GM13976 (cell line): ENCODE data around the gene PARD6B.
"Not testable (repeated sequence)": the region's sequence is repeated elsewhere in the genome, so short reads cannot be mapped to it uniquely, and the experiment has no call there.

Experiments
- DNase-seq: peaks from one replicate; pipeline ENCODE4 v3.0.0; 2012; ENCODE audit warnings: low spot score
- CTCF ChIP-seq: IDR thresholded peaks from 2 replicates; pipeline ENCODE4 v1.5.1; 2012; ENCODE audit warnings: borderline replicate concordance, mild to moderate bottlenecking; ENCODE audit not compliant: insufficient read depth; ENCODE audit errors: extremely low read depth, missing control alignments, control extremely low read depth
- in situ Hi-C: fragments of 300-500 bp; cut with MboI; formaldehyde crosslinking; loops from one replicate; pipeline ENCODE4 v1.12.0; 2022; ENCODE audit warnings: low sequenced_read_pairs, mixed read lengths, inconsistent platforms; ENCODE audit not compliant: unreplicated experiment

PARD6B gene

DNA sequence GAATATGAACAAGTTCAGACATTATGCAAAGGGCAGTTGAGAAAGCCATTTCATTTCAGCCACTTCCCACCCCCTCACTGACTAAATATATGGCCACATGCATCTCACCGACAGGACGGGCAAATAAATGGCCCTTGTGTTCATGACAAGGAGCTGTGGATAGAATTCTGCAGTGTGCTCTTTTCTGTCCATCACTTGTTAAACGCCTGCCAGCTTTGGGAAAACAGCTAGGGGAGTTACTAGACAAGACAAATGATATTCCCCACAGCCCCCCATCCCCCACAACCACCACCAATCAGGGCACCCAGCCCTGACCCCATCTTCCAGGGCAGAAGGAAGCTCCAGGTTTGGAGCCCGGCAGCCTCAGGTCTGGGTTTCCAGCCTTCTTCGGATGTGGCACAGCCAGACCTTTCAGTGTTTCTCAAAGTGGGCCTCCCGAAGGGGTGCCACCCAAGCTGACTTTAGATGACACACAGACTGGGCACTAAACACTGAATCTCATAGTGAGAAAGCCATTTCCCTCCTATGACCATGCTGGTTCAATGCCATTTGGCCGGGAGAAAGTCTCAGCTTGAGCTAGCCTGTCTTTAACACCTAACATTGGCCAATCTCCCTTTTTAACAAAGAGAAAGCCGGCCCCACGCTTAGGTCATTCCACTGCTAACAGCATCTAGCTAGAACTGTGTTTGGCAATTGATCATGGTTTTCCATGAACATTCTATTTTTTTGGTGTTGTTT is 36.1 kb upstream of the PARD6B start:
- in situ Hi-C loops, result no loop called here
- TF ChIP-seq CTCF, result no peak

DNA sequence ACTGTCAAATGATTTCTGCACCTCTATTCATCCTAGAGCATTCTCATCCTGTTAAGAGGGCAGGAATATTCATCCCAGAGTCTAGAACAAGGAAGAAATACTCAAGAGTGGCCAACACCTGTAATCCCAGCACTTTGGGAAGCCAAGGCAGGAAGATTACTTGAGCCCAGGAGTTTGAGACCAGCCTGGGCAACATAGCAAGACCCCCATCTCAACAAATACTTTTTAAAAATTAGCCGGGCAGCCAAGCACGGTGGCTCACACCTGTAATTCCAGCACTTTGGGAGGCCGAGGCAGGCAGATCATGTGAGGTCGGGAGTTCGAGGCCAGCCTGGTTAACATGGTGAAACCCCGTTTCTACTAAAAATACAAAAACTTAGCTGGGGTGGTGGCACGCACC is 33.1 kb upstream of the PARD6B start:
- in situ Hi-C loops, result not testable (repeated sequence)

More for the DNA sequence above, 36.1 kb upstream of the PARD6B start:
- no peak for DNase-seq

GRCh38 chr20:50699688-50700087 is 31.7 kb upstream of the PARD6B start:
- no peak for TF ChIP-seq CTCF
- no peak for DNase-seq
- in situ Hi-C loops, result no loop called here

More for the DNA sequence above, 33.1 kb upstream of the PARD6B start:
- not testable (repeated sequence) for DNase-seq

DNA sequence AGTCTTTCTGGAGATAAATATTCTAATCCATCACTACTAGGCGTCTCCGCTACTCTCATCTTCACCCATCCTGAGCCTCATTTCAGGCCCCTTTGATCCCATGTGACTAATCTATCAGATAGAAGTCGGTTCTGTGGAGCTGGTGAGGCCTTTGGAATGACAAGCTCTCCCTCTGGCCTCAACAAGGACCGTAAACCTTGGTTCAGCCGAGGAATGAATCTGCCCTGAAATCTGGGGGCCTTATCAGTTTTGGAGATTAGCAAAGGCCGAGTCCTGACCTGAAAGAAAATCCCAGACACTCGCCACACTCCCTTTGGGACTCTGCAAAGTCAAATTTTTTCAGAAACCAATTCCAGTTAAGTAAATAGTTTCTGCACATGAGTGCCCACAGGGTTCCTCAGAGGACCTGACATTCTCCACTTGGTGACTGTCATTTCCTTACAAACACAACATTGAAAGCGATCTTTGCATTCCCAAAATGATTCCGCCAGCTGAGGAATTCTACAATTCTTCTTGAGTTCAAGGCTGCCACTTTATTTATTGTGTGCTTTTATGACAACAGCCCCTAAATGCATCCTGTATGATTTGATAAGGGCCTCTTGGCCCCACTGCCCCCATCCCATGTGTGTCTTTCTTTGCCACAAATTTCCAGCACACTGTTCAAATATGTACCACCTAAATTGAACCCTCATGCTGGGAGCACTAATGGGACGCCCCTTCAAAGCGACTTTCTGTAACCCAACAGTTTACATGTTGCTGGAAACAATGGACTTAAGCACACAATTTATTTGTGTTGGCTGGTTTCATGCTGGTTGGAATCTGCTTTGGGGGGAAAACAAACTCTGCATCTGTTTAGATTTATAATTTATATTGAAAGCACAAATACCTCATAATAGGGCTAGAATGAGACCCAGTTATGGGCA is 30.1 kb upstream of the PARD6B start:
- no peak for TF ChIP-seq CTCF

GRCh38 chr20:50703651-50704438 is 27.5 kb upstream of the PARD6B start:
- DNase-seq, in situ Hi-C loops: not testable (repeated sequence)

More for the DNA sequence above, 30.1 kb upstream of the PARD6B start:
- in situ Hi-C loops, result no loop called here
- no peak for DNase-seq

DNA sequence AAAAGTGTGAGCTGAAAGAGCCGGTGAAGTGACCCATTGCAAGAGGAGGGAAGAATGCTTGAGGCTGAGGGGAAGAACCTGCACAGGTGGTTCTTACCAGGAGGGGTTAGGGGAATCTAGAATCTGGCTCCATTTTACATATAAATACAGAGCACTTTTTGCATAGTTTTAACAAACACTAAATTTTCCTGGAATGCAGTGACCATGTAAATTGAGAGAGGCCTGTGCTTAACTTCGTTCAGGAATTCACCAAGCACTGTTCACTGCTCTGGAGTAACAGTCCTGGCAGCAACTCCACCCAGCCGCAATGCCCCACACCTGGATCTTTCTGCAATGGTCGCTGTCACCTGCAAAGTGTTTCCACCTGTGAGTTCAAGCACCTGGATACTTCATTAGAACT is 26.9 kb upstream of the PARD6B start:
- in situ Hi-C loops, result no loop called here

More for the DNA sequence above, 26.9 kb upstream of the PARD6B start:
- no peak for DNase-seq
- TF ChIP-seq CTCF, result no peak
